ENCODE results near the gene PSME3IP1.

The PSME3IP1 gene

DNA sequence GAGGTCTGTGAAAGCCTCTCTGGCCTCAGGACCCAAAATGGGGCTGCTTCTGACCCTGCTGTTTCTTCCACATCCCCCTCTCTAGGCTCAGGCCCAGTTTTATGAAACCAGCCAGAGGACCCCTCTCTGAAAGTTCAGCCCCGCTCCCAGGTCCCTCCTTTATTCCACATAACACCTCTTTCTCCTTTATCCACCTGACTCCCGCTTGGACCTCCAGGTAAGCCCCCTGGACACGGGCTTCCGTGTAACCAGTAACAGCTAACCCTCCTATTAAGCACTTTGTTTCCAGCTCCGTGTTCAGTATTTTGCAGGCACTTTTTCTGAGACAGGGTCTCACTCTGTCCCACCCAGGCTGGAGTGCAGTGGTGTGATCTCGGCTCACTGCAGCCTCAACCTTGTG is 37.4 kb downstream of the PSME3IP1 start:
- H3K4me3 Mint-ChIP-seq: no peak overlapping the region
- H3K4me1 Mint-ChIP-seq (ENCODE audit: low read depth): peaks cover 7% of the 10 kb centered on the region
- H3K36me3 Mint-ChIP-seq (ENCODE audit: low read depth): peaks cover 15% of the 10 kb centered on the region
- H3K27me3 Mint-ChIP-seq (ENCODE audit: low read depth): no peaks in the 10 kb centered on the region
- no peaks in the 10 kb centered on the region for H3K9me3 Mint-ChIP-seq
- H3K27ac Mint-ChIP-seq: no peak overlapping the region

DNA sequence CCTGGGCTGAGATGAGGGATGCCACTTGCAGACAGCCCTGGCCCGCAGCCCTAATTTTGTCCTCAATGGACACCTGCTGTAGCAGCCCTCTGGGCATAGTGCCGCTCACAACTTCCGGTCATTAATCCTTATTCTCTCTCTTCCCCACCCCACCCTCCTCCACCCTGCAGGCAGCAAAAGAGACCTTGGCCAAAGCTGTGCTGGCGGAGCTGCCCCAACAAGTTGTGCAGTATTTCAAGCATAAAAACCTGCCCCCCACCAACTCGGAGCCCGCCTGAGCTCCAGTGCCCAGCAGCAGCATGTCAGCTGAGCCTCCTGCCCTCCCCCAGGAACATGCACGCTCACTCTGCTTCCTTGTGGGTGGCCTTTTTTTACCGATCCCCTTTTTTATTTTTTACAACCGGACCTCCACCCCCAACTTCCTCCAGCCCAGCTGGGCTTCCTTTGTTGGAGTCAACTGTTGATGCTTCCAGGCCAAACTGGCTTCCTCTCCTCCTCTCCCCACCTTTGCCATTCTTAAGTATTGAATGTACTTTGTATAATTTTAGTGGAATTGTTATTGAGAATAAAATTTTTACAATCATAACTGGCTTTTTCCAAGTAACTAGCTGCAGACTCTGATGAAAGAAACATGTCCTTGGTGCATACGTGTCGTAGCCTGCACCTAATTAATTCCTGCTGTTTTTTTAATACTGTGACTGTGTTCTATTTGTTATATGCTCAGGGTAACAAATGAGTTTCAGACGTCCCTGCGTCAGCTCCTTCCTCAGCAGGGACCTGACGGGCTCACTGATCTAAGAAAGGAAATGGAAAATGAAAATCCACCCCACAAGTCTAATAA is 38.2 kb downstream of the PSME3IP1 start:
- no peak overlapping the region for H3K27ac Mint-ChIP-seq
- peaks cover 8% of the 10 kb centered on the region for H3K4me1 Mint-ChIP-seq (ENCODE audit: low read depth)
- no peak overlapping the region for H3K4me3 Mint-ChIP-seq
- no peaks in the 10 kb centered on the region for H3K27me3 Mint-ChIP-seq (ENCODE audit: low read depth)
- no peaks in the 10 kb centered on the region for H3K9me3 Mint-ChIP-seq
- peaks cover 9% of the 10 kb centered on the region for H3K36me3 Mint-ChIP-seq (ENCODE audit: low read depth)

DNA sequence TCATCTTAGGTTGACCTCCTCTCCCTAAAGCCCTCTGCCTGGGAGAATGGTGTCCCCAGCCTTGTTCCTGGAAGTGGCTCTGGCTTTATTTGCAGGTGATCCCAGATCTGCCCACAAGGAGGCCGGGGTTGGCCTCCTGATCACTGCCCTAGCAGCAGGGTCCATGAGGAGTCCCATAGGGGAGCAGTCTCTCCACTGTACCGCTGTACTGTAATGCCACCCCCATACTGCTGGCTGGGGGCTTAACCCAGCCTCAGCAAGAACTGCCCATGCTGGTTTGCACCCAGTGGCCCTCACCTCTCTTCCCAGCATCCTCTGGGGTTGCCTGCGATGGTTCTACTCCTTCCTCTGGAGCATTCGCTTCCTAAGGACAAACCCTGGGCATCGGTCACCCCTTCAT is 39.1 kb downstream of the PSME3IP1 start:
- Mint-ChIP-seq H3K36me3 (ENCODE audit: low read depth) (peaks cover 5% of the 10 kb centered on the region), H3K4me1 (ENCODE audit: low read depth) (peaks cover 12% of the 10 kb centered on the region), H3K4me3 (no peak overlapping the region), H3K27ac (no peak overlapping the region), H3K9me3 (no peaks in the 10 kb centered on the region), H3K27me3 (ENCODE audit: low read depth) (no peaks in the 10 kb centered on the region)

DNA sequence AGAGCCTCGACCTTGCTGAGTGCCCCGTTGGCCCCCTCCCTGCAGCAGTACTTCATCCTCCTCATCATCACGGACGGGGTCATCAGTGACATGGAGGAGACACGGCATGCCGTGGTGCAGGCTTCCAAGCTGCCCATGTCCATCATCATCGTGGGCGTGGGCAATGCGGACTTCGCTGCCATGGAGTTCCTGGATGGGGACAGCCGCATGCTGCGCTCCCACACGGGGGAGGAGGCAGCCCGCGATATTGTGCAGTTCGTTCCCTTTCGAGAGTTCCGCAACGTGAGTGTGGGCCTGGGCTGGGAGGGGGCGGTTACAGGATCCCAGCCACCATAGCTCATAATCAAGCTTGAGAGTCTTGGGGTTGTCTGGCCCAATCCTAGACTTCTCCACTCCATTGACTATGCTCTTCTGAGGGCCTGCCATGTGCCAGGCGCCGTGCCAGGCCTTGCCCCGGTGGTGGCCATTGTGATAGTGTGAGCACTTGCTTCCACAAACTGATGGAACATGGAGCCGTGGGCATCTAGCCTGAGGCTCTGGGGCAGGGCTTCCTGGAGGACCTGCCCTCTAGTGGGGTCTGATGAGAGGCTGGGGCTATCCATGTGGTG is 39.7 kb downstream of the PSME3IP1 start:
- Mint-ChIP-seq H3K4me3 (no peak overlapping the region), H3K27ac (no peak overlapping the region), H3K4me1 (ENCODE audit: low read depth) (peaks cover 16% of the 10 kb centered on the region), H3K9me3 (no peaks in the 10 kb centered on the region), H3K36me3 (ENCODE audit: low read depth) (peaks cover 3% of the 10 kb centered on the region), H3K27me3 (ENCODE audit: low read depth) (no peaks in the 10 kb centered on the region)

DNA sequence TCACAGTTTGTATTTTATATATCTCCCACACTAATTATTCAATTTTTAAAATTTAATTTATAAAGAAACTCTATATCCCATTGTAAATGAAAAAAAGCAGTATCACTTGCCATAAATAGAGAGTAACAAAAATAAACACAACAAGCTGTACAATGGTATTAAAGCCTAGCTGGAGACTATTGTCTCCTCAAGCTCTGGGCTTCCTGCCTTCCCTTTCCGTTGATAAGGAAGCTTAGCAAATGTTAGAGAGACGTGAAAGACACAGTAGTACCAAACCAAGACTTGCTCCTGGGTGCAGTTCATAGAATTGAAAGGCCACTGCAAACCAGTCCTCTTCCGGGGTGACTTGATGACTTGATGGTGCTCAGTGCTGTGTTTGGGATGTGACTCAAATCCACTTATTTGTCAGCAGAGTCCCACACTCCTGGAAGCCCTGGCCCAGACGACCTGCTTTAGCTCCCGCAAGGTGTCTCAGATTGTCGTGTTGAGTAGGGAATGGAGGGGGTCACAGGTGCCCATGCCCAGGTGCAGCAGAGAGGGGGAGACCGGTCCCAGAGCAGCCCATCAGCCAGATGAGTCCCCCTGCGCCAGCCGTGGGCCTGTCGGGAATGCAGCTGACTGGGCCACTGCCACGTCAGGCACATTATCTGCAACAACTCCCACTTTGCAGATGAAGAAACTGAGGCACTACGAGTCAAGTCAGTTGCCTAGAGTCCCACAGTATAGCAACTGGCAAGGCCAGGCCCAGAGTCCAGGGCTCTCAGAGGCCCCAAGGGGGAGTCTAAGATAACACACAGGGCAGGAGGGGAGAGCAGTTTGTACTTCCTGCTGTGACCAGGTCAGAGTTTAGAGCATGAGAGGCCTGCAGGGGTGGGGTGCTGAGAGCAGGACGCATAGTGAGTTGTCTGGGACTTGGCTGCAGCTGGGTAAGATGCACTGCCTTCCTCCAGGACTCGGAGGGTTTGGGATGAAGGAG is 40.5 kb downstream of the PSME3IP1 start:
- no peak overlapping the region for H3K4me3 Mint-ChIP-seq
- no peaks in the 10 kb centered on the region for H3K27me3 Mint-ChIP-seq (ENCODE audit: low read depth)
- peaks cover 19% of the 10 kb centered on the region for H3K4me1 Mint-ChIP-seq (ENCODE audit: low read depth)
- no peak overlapping the region for H3K27ac Mint-ChIP-seq
- no peaks in the 10 kb centered on the region for H3K9me3 Mint-ChIP-seq
- H3K36me3 Mint-ChIP-seq (ENCODE audit: low read depth): peaks cover 3% of the 10 kb centered on the region

DNA sequence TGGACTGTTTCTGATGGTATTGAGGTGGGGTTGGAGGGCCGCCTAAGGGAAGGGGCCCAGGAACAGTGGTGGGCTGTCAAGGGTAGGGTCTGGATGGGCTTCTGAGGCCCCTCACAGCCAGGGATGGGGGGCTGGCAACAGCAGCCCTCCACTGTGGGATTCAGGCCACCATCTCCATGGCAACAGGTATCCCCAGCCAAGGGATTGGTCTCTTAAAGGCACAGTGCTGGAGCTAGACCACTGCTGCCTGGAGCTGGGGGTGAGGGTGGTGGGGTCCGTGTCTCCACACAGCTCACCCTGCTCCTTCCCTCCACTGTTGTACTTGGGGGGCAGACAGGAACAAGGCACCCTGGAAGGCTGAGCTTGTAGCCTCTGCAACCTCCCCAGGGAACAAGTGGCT is 41.8 kb downstream of the PSME3IP1 start:
- H3K4me1 Mint-ChIP-seq (ENCODE audit: low read depth): peaks cover 19% of the 10 kb centered on the region

DNA sequence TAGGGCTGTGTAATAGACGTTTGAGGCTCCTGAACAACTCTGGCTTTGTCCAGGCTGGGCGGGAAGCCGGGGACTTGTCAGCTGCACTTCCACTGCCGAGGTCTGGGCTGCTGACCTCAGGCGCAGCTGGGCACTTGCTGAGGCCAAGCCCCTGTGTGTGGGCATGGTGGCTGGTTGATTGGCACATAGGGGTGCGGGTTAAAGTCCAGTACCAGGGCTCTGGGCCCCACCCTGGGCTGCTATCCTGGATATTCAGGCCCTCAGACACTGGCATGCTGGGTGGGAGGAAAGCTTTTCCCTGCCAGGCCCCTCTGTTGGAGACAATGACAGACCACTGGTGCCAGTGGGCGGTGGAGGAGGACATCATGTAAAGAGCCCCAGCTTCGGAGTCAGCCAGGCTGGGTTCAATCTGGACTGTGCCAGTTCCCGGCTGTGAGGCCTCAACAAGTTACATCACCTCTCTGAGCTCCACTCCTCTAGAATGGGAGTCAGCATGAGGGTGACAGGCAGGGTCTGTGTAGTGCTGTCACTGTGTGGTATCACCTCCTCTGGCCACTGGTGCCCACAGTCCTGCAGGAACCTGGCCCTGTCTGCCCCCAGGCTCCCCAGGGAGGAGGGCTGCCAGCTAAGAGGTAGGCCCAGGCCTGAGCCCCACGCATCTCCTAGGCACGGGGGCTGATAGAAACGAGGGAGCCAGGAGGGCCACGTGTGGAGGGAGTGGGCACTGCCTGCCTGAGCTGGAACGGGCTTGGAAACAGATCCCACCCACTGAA is 42.5 kb downstream of the PSME3IP1 start:
- no peaks in the 10 kb centered on the region for H3K27me3 Mint-ChIP-seq (ENCODE audit: low read depth)
- H3K9me3 Mint-ChIP-seq: no peaks in the 10 kb centered on the region
- no peak overlapping the region for H3K27ac Mint-ChIP-seq
- peaks cover 16% of the 10 kb centered on the region for H3K4me1 Mint-ChIP-seq (ENCODE audit: low read depth)
- H3K4me3 Mint-ChIP-seq: no peak overlapping the region
- H3K36me3 Mint-ChIP-seq (ENCODE audit: low read depth): peaks cover 6% of the 10 kb centered on the region

More for the DNA sequence above, 41.8 kb downstream of the PSME3IP1 start:
- Mint-ChIP-seq H3K36me3 (ENCODE audit: low read depth) (peaks cover 3% of the 10 kb centered on the region), H3K9me3 (no peaks in the 10 kb centered on the region), H3K27me3 (ENCODE audit: low read depth) (no peaks in the 10 kb centered on the region), H3K4me3 (no peak overlapping the region), H3K27ac (no peak overlapping the region)

DNA sequence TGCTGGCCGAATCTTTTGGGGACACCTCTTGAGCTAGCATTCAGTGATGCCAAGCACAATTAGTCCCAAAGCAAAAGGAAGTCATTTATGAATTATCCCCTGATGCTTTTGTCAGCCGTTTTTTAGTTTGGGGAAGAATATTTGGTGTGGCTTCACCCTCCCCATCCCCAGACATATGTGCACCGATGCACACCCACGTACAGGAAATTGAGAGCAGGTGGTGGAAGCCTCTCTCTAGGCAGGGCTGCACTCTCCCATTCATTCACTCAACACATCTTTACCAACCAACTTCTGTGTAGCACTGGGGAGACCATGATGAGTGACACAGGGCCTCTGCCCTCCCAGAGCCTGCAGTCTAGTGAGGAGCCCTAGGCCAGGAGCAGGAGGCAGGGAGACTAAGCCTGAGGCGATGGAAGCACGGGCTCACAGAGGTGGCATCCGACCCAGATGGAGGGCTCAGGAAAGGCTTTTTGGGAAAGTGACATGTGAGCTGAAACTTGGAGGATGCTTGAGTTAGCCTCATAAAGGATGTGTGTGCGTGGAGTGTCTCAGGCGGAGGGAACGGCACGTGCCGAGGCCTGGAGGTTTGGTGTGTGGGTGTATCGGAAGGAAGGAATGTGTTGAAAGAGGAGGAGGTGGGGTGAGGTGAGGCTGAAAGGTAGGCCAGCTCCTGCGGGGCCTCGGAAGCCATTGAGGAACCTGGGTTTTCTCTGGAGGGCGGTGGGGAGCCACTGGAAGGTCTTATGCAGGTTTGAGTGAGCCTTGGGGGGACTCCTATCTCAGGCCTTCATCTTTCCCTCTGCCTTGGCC is 43.8 kb downstream of the PSME3IP1 start:
- peak overlapping the region; percentile 64 for H3K4me3 Mint-ChIP-seq
- no peaks in the 10 kb centered on the region for H3K27me3 Mint-ChIP-seq (ENCODE audit: low read depth)
- H3K4me1 Mint-ChIP-seq (ENCODE audit: low read depth): peaks cover 24% of the 10 kb centered on the region
- H3K36me3 Mint-ChIP-seq (ENCODE audit: low read depth): peaks cover 8% of the 10 kb centered on the region
- no peaks in the 10 kb centered on the region for H3K9me3 Mint-ChIP-seq
- peak overlapping the region; percentile 87 for H3K27ac Mint-ChIP-seq

DNA sequence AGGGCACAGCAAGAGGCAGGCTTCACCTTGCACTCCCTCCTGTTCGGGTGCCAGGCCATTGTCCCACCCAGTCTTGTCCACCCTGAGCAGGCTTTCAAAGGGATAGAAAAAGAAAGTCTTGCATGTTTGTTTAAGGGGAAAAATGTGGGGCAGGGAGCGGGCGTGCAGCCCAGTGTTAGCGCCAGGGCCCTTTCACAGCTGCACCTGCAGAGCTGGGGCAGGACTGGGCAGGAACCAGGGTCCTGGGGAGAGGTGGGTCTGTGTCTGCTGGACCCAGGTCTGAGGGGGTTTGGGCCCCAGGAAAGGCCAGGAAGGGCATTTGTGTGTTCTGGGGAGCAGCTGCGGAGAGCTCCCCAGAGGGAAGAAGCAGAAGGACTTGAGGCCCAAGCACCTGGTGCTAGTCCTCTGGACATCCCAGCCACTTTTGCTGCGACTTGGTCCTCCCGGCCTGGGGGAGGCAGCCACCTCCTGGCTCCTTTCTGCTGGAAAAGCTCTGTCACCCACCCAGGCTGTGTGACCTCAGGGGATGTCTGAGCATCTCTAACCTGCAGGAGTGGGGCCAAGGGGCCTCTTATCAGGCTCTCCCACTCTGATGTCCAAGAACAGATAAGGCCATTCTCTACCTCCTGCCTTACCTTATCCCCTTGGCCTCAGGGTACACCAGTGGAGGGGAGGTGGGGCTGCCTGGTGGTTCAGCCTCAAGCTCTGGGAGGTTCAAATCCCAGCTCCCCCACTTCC is 44.7 kb downstream of the PSME3IP1 start:
- peak overlapping the region; percentile 6 for H3K27ac Mint-ChIP-seq
- H3K4me1 Mint-ChIP-seq (ENCODE audit: low read depth): peaks cover 25% of the 10 kb centered on the region
- peaks cover 8% of the 10 kb centered on the region for H3K36me3 Mint-ChIP-seq (ENCODE audit: low read depth)
- H3K27me3 Mint-ChIP-seq (ENCODE audit: low read depth): no peaks in the 10 kb centered on the region
- no peaks in the 10 kb centered on the region for H3K9me3 Mint-ChIP-seq
- H3K4me3 Mint-ChIP-seq: no peak overlapping the region

DNA sequence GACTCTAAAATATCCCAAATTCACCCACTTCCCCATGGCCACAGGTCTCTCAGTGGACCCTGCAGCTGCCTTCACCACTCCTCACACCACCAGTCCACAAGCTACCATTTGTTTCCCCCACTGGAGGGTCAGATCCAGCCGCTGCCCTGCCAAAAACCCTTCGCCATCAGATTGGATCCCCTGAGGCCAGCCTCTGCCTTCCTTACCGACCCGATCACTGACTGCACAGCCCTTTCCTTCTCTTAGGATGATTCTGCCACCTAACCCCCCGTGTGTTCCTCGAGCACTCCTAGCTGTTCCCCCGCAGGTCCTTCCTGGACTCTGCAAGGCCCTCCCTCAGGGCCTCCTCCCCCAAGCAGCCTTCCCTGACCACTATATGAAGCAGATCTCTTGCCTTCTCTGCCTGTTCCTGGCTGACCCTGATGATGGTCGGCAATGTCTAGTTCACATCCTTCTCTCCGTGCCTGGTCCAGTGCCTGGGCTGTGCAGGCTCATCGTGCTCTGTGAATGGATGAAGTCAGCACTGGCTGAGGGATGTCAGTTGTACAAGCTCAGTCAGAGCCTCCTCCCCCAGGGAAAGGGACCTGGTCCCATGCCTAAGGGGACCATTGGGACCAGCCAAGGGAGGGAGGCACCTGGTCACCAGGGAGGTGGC is 47.4 kb downstream of the PSME3IP1 start:
- Mint-ChIP-seq H3K27me3 (ENCODE audit: low read depth) (no peaks in the 10 kb centered on the region), H3K4me1 (ENCODE audit: low read depth) (peaks cover 41% of the 10 kb centered on the region), H3K4me3 (no peak overlapping the region), H3K27ac (peak overlapping the region; percentile 49), H3K9me3 (no peaks in the 10 kb centered on the region), H3K36me3 (ENCODE audit: low read depth) (peaks cover 11% of the 10 kb centered on the region)

DNA sequence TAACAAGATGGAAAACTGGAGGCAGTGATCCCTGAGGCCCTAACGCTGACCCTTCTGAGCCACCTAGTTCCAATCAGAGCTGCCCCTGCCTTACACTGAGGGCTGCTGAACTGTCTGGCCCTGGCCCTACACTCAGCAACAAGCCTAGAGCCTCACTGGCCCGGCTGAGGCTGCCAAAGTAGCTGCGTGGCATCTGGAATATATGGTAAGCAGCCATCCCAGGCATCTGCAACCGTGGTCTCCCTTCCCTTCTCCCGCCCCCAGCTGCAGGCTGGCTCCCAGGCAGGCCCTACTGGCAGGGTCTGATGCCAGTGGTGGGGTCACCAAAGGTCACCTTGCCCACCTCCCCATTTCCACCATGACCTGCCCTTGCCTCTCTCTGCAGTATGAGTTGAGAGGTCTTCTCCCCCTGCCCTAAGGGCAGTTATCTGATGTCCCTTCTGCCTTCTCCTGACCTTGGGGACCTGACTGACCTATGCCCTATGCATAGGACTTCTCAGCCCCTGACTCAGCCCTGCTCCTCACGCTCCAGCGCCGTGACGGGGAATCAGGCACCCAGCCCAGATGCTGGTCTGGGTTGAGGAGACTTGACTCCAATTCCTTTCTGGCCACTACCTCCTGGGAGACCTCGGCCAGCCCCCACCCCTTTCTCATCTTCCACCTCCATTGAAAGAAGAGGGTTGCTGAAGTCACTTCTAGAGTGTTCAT is 48.1 kb downstream of the PSME3IP1 start:
- Mint-ChIP-seq H3K36me3 (ENCODE audit: low read depth) (peaks cover 11% of the 10 kb centered on the region), H3K27ac (peak overlapping the region; percentile 49), H3K4me3 (no peak overlapping the region), H3K9me3 (no peaks in the 10 kb centered on the region), H3K27me3 (ENCODE audit: low read depth) (no peaks in the 10 kb centered on the region), H3K4me1 (ENCODE audit: low read depth) (peaks cover 41% of the 10 kb centered on the region)

DNA sequence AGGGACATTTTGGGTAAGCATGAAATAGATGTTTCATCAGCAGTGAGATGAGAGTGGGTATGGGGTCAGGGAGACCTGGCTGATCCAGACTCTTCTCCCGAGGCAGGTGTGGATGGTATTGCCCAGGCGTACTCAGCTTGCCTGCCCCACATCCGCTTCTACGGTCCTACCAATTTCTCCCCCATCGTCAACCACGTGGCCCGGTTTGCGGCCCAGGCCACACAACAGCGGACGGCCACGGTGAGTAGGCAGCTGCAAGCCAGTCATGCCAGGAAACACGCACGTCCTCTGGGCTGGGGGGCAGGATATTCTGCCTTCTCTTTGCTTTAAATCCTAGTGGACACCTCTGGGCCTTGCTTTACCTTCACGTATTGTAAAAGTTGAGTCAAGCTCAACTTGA is 48.8 kb downstream of the PSME3IP1 start:
- Mint-ChIP-seq H3K36me3 (ENCODE audit: low read depth) (peaks cover 9% of the 10 kb centered on the region), H3K4me3 (no peak overlapping the region), H3K27me3 (ENCODE audit: low read depth) (no peaks in the 10 kb centered on the region), H3K27ac (no peak overlapping the region), H3K4me1 (ENCODE audit: low read depth) (peaks cover 37% of the 10 kb centered on the region), H3K9me3 (no peaks in the 10 kb centered on the region)

All from T-helper 1 cell treated with Interleukin-12 subunit alpha and Interleukin-12 subunit beta and Interleukin-4 antibody, amounts not matched to agents 30 μg/mL and 1 μg/mL, for 36 hours (primary cell).